Measurements from ENCODE around the gene AGAP3. TPM values are rescaled to one million over a fixed set of nuclear protein-coding genes. Genes with fewer than 3 reads are reported as not detected.

Gene AGAP3
- total RNA-seq, 4 donors from 2014 or later, result 54.9 to 74.4 (median 63.8) TPM

DNA sequence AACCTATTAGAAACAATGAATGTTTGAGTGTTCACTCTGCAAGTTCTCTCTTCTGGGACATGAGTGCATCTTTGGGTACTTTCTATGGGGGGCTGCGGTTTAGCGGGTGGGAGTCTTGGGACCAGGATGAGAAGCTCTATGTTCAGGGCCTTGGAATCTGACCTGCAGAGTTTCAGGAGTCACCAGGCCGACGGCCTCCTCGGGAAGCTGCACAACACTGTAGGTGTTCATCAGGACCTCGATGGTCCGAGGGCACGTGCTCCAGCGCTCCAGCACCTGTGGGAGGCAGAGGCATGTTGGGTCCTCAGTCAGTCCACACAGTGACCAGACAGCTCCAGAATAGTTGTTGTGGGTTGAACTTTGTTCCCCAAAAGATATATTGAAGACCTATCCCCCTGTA lies 90.1 kb downstream of the AGAP3 start:
- TF ChIP-seq EP300 (IDR thresholded peaks at IDR 0.05; ENCODE audit: low read depth) (no peak), POLR2A (IDR thresholded peaks at IDR 0.05) (no peak), POLR2AphosphoS5 (IDR thresholded peaks at IDR 0.05) (no peak)
- TF ChIP-seq, protein P1, sequence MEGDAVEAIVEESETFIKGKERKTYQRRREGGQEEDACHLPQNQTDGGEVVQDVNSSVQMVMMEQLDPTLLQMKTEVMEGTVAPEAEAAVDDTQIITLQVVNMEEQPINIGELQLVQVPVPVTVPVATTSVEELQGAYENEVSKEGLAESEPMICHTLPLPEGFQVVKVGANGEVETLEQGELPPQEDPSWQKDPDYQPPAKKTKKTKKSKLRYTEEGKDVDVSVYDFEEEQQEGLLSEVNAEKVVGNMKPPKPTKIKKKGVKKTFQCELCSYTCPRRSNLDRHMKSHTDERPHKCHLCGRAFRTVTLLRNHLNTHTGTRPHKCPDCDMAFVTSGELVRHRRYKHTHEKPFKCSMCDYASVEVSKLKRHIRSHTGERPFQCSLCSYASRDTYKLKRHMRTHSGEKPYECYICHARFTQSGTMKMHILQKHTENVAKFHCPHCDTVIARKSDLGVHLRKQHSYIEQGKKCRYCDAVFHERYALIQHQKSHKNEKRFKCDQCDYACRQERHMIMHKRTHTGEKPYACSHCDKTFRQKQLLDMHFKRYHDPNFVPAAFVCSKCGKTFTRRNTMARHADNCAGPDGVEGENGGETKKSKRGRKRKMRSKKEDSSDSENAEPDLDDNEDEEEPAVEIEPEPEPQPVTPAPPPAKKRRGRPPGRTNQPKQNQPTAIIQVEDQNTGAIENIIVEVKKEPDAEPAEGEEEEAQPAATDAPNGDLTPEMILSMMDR (IDR thresholded peaks at IDR 0.05), result no peak
- no peak overlapping the region for H3K4me3 ChIP-seq
- no peak overlapping the region for H3K27ac ChIP-seq
- no peaks in the 10 kb centered on the region for H3K36me3 ChIP-seq
- H3K27me3 ChIP-seq, result peaks cover 51% of the 10 kb centered on the region
- intact Hi-C loops (cut with DNase I; ENCODE audit: low total_unique reads), result no loop called here
- H3K9me3 ChIP-seq, result no peaks in the 10 kb centered on the region
- in situ Hi-C loops (cut with MboI; ENCODE audit: low pct_ligation_motif_present in 1 of 4, low pct_unique_long_range_greater_than_20kb in 1 of 4, low sequenced_read_pairs in 3 of 4), result loop anchor here in 1 of 4 donors (10.0 kb wide), 1 partner anchor 52 kb away; no protein-coding TSS in a partner anchor
- WGBS, 2 donors (ENCODE audit: low coverage in 1 of 2), result 82% methylated on average over 9 of the region's 9 CpGs; no CpG with 5 or more reads in 1 of the 2 donors
- no peaks in the 10 kb centered on the region for H3K4me1 ChIP-seq
- DNase-seq, result no peak

DNA sequence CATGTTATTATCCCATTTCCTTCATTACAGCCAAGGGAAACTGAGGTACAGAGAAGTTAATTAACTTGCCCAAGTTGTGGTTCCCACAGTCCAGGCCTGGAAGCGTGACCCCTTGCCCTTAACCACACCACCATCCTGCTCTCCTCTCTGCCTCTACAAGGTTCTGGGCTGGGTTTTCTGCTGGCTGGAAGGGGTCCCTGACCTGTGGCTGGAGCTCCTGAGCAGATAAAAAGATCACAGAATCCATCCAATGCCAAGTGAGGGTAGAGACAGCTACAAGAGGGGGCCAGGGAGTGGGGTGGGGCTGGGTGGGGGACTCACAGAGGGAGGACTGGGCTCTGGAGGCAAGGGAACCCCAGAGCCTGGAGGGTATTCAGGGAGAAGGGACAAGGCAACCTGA lies 91.0 kb downstream of the AGAP3 start:
- WGBS, 2 donors (ENCODE audit: low coverage in 1 of 2), result 67 to 93% methylated on average over 1 of the region's 1 CpG
- Histone ChIP-seq H3K9me3 (no peaks in the 10 kb centered on the region), H3K36me3 (no peaks in the 10 kb centered on the region), H3K27ac (no peak overlapping the region), H3K4me3 (no peak overlapping the region), H3K4me1 (no peaks in the 10 kb centered on the region), H3K27me3 (peaks cover 42% of the 10 kb centered on the region)
- in situ Hi-C loops (cut with MboI; ENCODE audit: low pct_ligation_motif_present in 1 of 4, low pct_unique_long_range_greater_than_20kb in 1 of 4, low sequenced_read_pairs in 3 of 4), result loop anchor here in 1 of 4 donors (10.0 kb wide), 1 partner anchor 53 kb away; no protein-coding TSS in a partner anchor
- no peak for DNase-seq
- TF ChIP-seq, protein P1 (IDR thresholded peaks at IDR 0.05), result no peak
- TF ChIP-seq POLR2AphosphoS5 (IDR thresholded peaks at IDR 0.05) (no peak), POLR2A (IDR thresholded peaks at IDR 0.05) (no peak), EP300 (IDR thresholded peaks at IDR 0.05; ENCODE audit: low read depth) (no peak)
- intact Hi-C loops (cut with DNase I; ENCODE audit: low total_unique reads), result no loop called here

DNA sequence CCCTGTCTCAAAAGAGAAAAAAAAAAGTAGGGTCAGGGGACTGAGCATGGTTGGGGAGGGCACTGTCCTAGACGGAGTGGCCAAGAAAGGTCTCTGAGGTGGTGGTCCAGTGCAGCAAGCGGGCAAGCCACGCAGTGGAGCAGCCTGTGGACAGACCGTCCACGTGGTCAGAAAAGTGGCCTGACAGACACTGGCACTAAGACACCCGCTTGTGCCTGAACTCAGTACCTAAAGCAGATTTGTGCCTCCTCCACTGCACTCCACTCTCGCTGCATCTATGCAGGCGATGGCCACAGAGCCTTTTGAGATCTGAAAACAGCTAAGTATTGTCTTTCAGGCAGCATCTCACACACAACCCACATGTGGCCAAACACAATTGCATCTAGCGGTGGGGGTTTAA lies 92.0 kb downstream of the AGAP3 start:
- TF ChIP-seq, protein P1 (IDR thresholded peaks at IDR 0.05), result no peak
- no peak for TF ChIP-seq POLR2A (IDR thresholded peaks at IDR 0.05)
- Histone ChIP-seq H3K4me3 (no peak overlapping the region), H3K36me3 (no peaks in the 10 kb centered on the region), H3K9me3 (no peaks in the 10 kb centered on the region), H3K27me3 (peaks cover 37% of the 10 kb centered on the region), H3K4me1 (no peaks in the 10 kb centered on the region), H3K27ac (no peak overlapping the region)
- 79 to 90% methylated on average over 3 to 9 of the region's 9 CpGs for WGBS, 2 donors (ENCODE audit: low coverage in 1 of 2)
- in situ Hi-C loops (cut with MboI; ENCODE audit: low pct_ligation_motif_present in 1 of 4, low pct_unique_long_range_greater_than_20kb in 1 of 4, low sequenced_read_pairs in 3 of 4), result loop anchor here in 1 of 4 donors (10.0 kb wide), 1 partner anchor 53 kb away; no protein-coding TSS in a partner anchor
- intact Hi-C loops (cut with DNase I; ENCODE audit: low total_unique reads), result no loop called here
- no peak for DNase-seq

DNA sequence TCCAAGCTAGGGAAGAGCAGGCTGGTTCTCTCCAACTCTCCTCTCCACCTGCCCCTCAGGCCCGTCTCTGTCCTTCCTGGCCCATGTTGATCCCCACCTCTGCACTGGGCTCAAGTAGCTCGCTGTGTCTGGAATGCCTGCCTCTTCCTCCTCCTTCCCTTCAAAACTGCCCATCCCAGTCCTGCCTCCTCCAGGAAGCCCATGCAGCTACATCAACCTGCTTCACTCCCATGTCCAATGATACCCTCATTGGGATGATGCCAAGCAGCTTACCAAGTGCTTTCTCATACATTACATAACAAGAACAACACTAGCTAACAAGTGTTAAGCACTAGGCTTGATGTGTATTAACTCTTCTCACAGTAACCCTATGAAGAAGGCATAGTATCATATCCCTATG lies 92.6 kb downstream of the AGAP3 start:
- Histone ChIP-seq H3K4me3 (no peak overlapping the region), H3K27me3 (peaks cover 31% of the 10 kb centered on the region), H3K4me1 (no peaks in the 10 kb centered on the region), H3K27ac (no peak overlapping the region), H3K36me3 (no peaks in the 10 kb centered on the region), H3K9me3 (no peaks in the 10 kb centered on the region)
- no peak for DNase-seq
- intact Hi-C loops (cut with DNase I; ENCODE audit: low total_unique reads) (no loop called here), in situ Hi-C loops (cut with MboI; ENCODE audit: low pct_ligation_motif_present in 1 of 4, low pct_unique_long_range_greater_than_20kb in 1 of 4, low sequenced_read_pairs in 3 of 4) (loop anchor here in 1 of 4 donors (10.0 kb wide), 1 partner anchor 54 kb away; no protein-coding TSS in a partner anchor)
- WGBS, 2 donors (ENCODE audit: low coverage in 1 of 2), result 55 to 60% methylated on average over 1 to 2 of the region's 2 CpGs
- TF ChIP-seq POLR2AphosphoS5 (IDR thresholded peaks at IDR 0.05) (no peak), POLR2A (IDR thresholded peaks at IDR 0.05) (no peak), EP300 (IDR thresholded peaks at IDR 0.05; ENCODE audit: low read depth) (no peak)
- TF ChIP-seq, protein P1 (IDR thresholded peaks at IDR 0.05), result no peak
